Calu3 (cell line): ENCODE data around the gene GPR68. TPM values are rescaled to one million over a fixed set of nuclear protein-coding genes. Genes with fewer than 3 reads are reported as not detected.

Source experiments
- BruUV-seq: library from RNA; stranded (reverse); fragments of 400-500 nt; replicated peaks from 2 replicates; lab custom pipeline; 2021; lab: Mats Ljungman, UMichigan
- CTCF ChIA-PET: fragments of 300-600 bp; sonication (Branson Sonifier 250); formaldehyde crosslinking; loops from one replicate; lab custom pipeline; 2022; ENCODE audit warnings: antibody characterized with exemption; lab: Charles Lee
- DNase-seq: peaks from one replicate; pipeline ENCODE4 v3.0.0; 2022
- H3K27ac Mint-ChIP-seq: one replicate; pipeline ENCODE4 v1.8.0; 2022; ENCODE audit warnings: mixed read lengths; ENCODE audit not compliant: unreplicated experiment
- H3K27me3 Mint-ChIP-seq: one replicate; pipeline ENCODE4 v1.8.0; 2022; ENCODE audit warnings: mixed read lengths; ENCODE audit not compliant: unreplicated experiment
- H3K36me3 Mint-ChIP-seq: one replicate; pipeline ENCODE4 v1.8.0; 2022; ENCODE audit warnings: mild to moderate bottlenecking, moderate library complexity, mixed read lengths; ENCODE audit not compliant: insufficient read depth, unreplicated experiment
- H3K4me1 Mint-ChIP-seq: one replicate; pipeline ENCODE4 v1.8.0; 2022; ENCODE audit warnings: mild to moderate bottlenecking, low read depth, mixed read lengths; ENCODE audit not compliant: unreplicated experiment
- H3K4me3 Mint-ChIP-seq: one replicate; pipeline ENCODE4 v1.8.0; 2022; ENCODE audit warnings: mild to moderate bottlenecking, low read depth, moderate library complexity, mixed read lengths; ENCODE audit not compliant: unreplicated experiment
- H3K9me3 Mint-ChIP-seq: one replicate; pipeline ENCODE4 v1.8.0; 2022; ENCODE audit warnings: low read depth, mixed read lengths; ENCODE audit not compliant: unreplicated experiment
- intact Hi-C: fragments of 100-400 bp; cut with micrococcal nuclease; formaldehyde crosslinking; loops from one replicate; pipeline ENCODE4 v1.10.0; 2022; ENCODE audit not compliant: unreplicated experiment
- total RNA-seq: library from RNA; stranded (reverse); gene quantifications from 2 replicates; pipeline ENCODE4 v1.2.3, GENCODE V29; 2022
- TF ChIP-seq, protein P1 (sequence below): fragments of 200-600 bp; IDR thresholded peaks from one replicate; pipeline ENCODE4 v1.8.0; 2022; ENCODE audit warnings: antibody characterized with exemption; ENCODE audit not compliant: unreplicated experiment

Gene GPR68
- total RNA-seq, 1 experiment from 2014 or later, result not detected

DNA sequence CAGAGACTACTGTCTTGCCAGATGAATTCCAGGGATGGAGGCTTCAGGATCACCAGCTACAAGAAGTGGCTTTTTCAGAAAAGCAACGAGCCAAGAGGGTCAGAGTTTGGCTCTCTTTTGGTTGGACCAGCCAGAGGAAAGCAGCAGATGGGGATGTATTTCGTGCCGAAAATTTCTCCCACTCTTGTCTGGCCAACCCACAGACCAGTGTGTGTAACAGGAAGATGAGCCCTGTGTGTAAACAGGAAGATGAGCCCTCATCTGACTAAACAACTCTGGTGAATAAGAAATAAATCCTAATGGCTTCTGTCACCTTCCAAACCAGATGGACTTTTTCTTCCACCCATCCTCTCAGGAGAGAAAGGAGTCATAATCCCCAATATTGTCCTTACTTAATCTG lies 13.1 kb downstream of the GPR68 start:
- CTCF ChIA-PET, result no interaction called here
- Mint-ChIP-seq H3K4me3 (no peak overlapping the region), H3K27ac (no peak overlapping the region), H3K4me1 (no peaks in the 10 kb centered on the region), H3K27me3 (no peaks in the 10 kb centered on the region), H3K36me3 (peaks cover 4% of the 10 kb centered on the region), H3K9me3 (peaks cover 2% of the 10 kb centered on the region)
- TF ChIP-seq, protein P1, sequence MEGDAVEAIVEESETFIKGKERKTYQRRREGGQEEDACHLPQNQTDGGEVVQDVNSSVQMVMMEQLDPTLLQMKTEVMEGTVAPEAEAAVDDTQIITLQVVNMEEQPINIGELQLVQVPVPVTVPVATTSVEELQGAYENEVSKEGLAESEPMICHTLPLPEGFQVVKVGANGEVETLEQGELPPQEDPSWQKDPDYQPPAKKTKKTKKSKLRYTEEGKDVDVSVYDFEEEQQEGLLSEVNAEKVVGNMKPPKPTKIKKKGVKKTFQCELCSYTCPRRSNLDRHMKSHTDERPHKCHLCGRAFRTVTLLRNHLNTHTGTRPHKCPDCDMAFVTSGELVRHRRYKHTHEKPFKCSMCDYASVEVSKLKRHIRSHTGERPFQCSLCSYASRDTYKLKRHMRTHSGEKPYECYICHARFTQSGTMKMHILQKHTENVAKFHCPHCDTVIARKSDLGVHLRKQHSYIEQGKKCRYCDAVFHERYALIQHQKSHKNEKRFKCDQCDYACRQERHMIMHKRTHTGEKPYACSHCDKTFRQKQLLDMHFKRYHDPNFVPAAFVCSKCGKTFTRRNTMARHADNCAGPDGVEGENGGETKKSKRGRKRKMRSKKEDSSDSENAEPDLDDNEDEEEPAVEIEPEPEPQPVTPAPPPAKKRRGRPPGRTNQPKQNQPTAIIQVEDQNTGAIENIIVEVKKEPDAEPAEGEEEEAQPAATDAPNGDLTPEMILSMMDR, result no peak
- intact Hi-C loops, result no loop called here
- BruUV-seq, result no TSS peak
- DNase-seq, result no peak

DNA sequence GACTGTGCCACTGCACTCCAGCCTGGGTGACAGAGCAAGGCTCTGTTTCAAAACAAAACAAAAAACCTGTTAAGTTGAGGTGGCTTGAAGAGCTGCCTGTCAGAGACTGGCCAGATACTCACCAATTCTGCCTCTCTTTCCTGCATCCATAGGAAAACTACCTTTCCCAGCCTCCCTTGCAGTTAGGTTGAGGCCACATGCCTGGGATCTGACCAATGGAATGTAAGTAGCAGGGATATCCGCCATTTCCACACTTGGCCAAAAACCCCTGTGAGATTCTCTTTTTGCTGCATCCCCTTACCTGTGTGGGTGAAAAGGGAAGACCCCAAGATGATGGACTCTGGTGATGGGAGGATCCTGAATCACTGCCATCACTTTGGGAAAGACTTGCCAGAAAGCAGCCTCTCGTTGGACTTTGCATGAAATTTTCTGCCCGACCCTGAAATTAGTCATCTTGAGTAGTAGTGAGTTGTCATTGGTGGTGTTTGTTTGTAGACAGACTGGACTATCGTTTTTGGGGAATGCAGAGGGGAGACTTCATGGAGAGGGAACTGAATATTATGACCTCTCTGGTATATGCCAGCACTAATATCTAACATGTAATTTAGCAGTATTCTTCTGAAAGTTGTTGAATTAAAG lies 14.0 kb downstream of the GPR68 start:
- Mint-ChIP-seq H3K4me3 (no peak overlapping the region), H3K4me1 (no peaks in the 10 kb centered on the region), H3K27ac (no peak overlapping the region), H3K27me3 (no peaks in the 10 kb centered on the region), H3K9me3 (peaks cover 2% of the 10 kb centered on the region), H3K36me3 (peaks cover 4% of the 10 kb centered on the region)
- intact Hi-C loops, result no loop called here
- TF ChIP-seq, protein P1, result no peak
- CTCF ChIA-PET, result no interaction called here
- no peak for DNase-seq
- no TSS peak for BruUV-seq

DNA sequence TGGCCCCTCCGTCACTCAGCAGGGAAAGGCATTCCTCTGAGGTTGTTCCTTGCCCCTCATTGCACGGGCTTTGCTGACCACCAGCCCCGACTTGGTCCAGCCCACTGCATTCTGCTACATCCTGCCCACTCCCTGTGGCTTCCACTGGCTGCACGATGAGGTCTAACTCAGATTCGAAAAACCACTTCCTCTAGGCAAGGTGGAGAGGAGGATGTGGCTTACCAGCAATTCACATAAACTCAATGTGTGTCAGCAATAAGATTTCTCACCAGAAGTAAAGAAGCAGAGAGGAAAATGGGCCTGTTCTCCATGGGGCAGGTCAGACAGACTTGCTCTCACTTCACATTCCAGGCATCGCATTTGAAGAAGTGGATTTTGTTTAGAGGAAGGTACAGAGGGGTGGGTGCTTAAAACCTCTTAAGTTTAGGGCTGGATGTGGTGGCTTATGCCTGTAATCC lies 14.7 kb downstream of the GPR68 start:
- Mint-ChIP-seq H3K36me3 (peaks cover 4% of the 10 kb centered on the region), H3K4me3 (no peak overlapping the region), H3K27ac (no peak overlapping the region), H3K27me3 (no peaks in the 10 kb centered on the region), H3K4me1 (no peaks in the 10 kb centered on the region), H3K9me3 (peaks cover 2% of the 10 kb centered on the region)
- intact Hi-C loops, result no loop called here
- no peak for DNase-seq
- BruUV-seq, result no TSS peak
- TF ChIP-seq, protein P1, result no peak
- CTCF ChIA-PET, result no interaction called here

DNA sequence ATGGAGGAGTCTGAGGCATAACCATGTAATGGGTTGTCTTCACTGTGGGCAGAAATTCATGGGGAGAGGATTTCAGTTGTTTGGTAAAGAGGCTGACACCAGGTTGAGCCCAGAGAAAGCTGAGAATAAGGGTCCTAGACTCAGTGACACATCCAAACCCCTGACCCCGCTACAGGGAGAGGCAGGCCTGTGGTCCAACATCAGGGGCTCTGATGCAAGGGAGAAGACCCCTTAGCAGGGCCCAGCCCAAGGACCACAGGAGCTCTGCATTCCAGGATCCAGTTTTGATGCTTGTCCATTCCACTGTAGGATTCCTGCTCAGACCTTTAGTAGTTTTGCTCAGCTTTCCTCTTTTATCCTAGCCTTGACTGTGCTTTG lies 15.5 kb downstream of the GPR68 start:
- Mint-ChIP-seq H3K9me3 (no peaks in the 10 kb centered on the region), H3K27me3 (no peaks in the 10 kb centered on the region), H3K4me1 (no peaks in the 10 kb centered on the region), H3K27ac (no peak overlapping the region), H3K4me3 (no peak overlapping the region), H3K36me3 (peaks cover under 1% of the 10 kb centered on the region)
- intact Hi-C loops, result no loop called here
- no TSS peak for BruUV-seq
- TF ChIP-seq, protein P1, result no peak
- CTCF ChIA-PET, result no interaction called here
- DNase-seq, result no peak
